MM.1S (cell line): ENCODE data around the gene STARD4.

Experiments
- DNase-seq: peaks from one replicate; pipeline ENCODE4 v3.0.0-alpha.2; 2015
- H2AFZ ChIP-seq: fragments of 300-600 bp; sonication (generic); 2 replicates; pipeline ENCODE4 v1.6.0; 2016; ENCODE audit warnings: antibody characterized with exemption, low read length
- H3F3A ChIP-seq: fragments of 300-600 bp; sonication (generic); 2 replicates; pipeline ENCODE4 v1.6.1; 2016; ENCODE audit warnings: mild to moderate bottlenecking, antibody characterized with exemption, low read length, moderate library complexity, mixed read lengths; ENCODE audit not compliant: insufficient read depth
- H3K27ac ChIP-seq: fragments of 300-600 bp; sonication (generic); 2 replicates; pipeline ENCODE4 v1.5.1; 2016; ENCODE audit warnings: mild to moderate bottlenecking, low read length
- H3K27me3 ChIP-seq: fragments of 300-600 bp; sonication (generic); replicated peaks from 2 replicates; pipeline ENCODE4 v1.6.0; 2016; ENCODE audit warnings: low read length; ENCODE audit not compliant: insufficient read depth
- H3K36me3 ChIP-seq: fragments of 300-600 bp; sonication (generic); replicated peaks from 2 replicates; pipeline ENCODE4 v1.6.1; 2016; ENCODE audit warnings: mild to moderate bottlenecking, low read length, mixed read lengths; ENCODE audit not compliant: insufficient read depth
- H3K4me1 ChIP-seq: fragments of 300-600 bp; sonication (generic); 2 replicates; pipeline ENCODE4 v1.6.1; 2016; ENCODE audit warnings: low read length, mixed read lengths
- H3K4me2 ChIP-seq: fragments of 300-600 bp; sonication (generic); 2 replicates; pipeline ENCODE4 v1.6.0; 2016; ENCODE audit warnings: low read depth, low read length
- H3K4me3 ChIP-seq: fragments of 300-600 bp; sonication (generic); 2 replicates; pipeline ENCODE4 v1.5.1; 2016; ENCODE audit warnings: low read length, mixed read lengths
- H3K79me2 ChIP-seq: fragments of 300-600 bp; sonication (generic); 2 replicates; pipeline ENCODE4 v1.6.1; 2016; ENCODE audit warnings: mixed run types, low read length, mixed read lengths
- H3K9ac ChIP-seq: fragments of 300-600 bp; sonication (generic); 2 replicates; pipeline ENCODE4 v1.6.1; 2016; ENCODE audit warnings: low read length, mixed read lengths
- H3K9me2 ChIP-seq: fragments of 300-600 bp; sonication (generic); replicated peaks from 2 replicates; pipeline ENCODE4 v1.6.1; 2016; ENCODE audit warnings: mild to moderate bottlenecking, low read length, mixed read lengths; ENCODE audit not compliant: insufficient read depth
- H3K9me3 ChIP-seq: fragments of 300-600 bp; sonication (generic); replicated peaks from 2 replicates; pipeline ENCODE4 v1.6.1; 2016; ENCODE audit warnings: mild to moderate bottlenecking, low read length, mixed read lengths; ENCODE audit not compliant: insufficient read depth
- H4K20me1 ChIP-seq: fragments of 300-600 bp; sonication (generic); 2 replicates; pipeline ENCODE4 v1.6.1; 2016; ENCODE audit warnings: mild to moderate bottlenecking, low read length, moderate library complexity, mixed read lengths; ENCODE audit not compliant: insufficient read depth
- CTCF ChIP-seq: fragments of 300-600 bp; sonication (generic); IDR thresholded peaks from 2 replicates; pipeline ENCODE4 v1.5.1; 2016; ENCODE audit warnings: antibody characterized with exemption, low read length, mixed read lengths
- EZH2 ChIP-seq: fragments of 300-600 bp; sonication (generic); optimal IDR thresholded peaks from 2 replicates; pipeline ENCODE3; 2017; ENCODE audit warnings: low read depth, mild to moderate bottlenecking, antibody characterized with exemption, low read length, mixed read lengths
- EZH2phosphoT487 ChIP-seq: fragments of 300-600 bp; sonication (generic); IDR thresholded peaks from 2 replicates; pipeline ENCODE4 v1.6.1; 2018; ENCODE audit warnings: antibody characterized with exemption, low read length

Gene STARD4

GRCh38 chr5:111553868-111554267 is 41.5 kb upstream of the STARD4 start:
- Histone ChIP-seq H3K9ac (no peak overlapping the region), H3K27ac (no peak overlapping the region), H3K79me2 (no peaks in the 10 kb centered on the region), H3K9me2 (no peaks in the 10 kb centered on the region), H3K4me3 (no peak overlapping the region), H3K9me3 (no peaks in the 10 kb centered on the region), H2AFZ (no peak overlapping the region), H3K27me3 (no peaks in the 10 kb centered on the region), H3F3A (no peaks in the 10 kb centered on the region), H3K36me3 (no peaks in the 10 kb centered on the region), H3K4me2 (no peak overlapping the region), H4K20me1 (no peaks in the 10 kb centered on the region), H3K4me1 (no peaks in the 10 kb centered on the region)
- no peak for DNase-seq
- TF ChIP-seq EZH2phosphoT487, result no peak
- TF ChIP-seq EZH2, result no peak
- no peak for TF ChIP-seq CTCF

- no peak for DNase-seq
- H2AFZ ChIP-seq, result no peak overlapping the region
- no peaks in the 10 kb centered on the region for H3K9me2 ChIP-seq
- no peak overlapping the region for H3K4me3 ChIP-seq
- H4K20me1 ChIP-seq, result no peaks in the 10 kb centered on the region
- no peaks in the 10 kb centered on the region for H3K9me3 ChIP-seq
- H3K27me3 ChIP-seq, result no peaks in the 10 kb centered on the region
- H3K36me3 ChIP-seq, result no peaks in the 10 kb centered on the region
- no peaks in the 10 kb centered on the region for H3K4me1 ChIP-seq
- no peaks in the 10 kb centered on the region for H3F3A ChIP-seq
- no peak overlapping the region for H3K27ac ChIP-seq
- no peak overlapping the region for H3K4me2 ChIP-seq
- TF ChIP-seq CTCF (no peak), EZH2phosphoT487 (no peak), EZH2 (no peak)
- no peaks in the 10 kb centered on the region for H3K79me2 ChIP-seq
- no peak overlapping the region for H3K9ac ChIP-seq
Observed at GRCh38 chr5:111552896-111553295, 40.6 kb upstream of the STARD4 start.

- no peak overlapping the region for H3K27ac ChIP-seq
- H3K9ac ChIP-seq, result no peak overlapping the region
- no peak for TF ChIP-seq EZH2
- no peak for TF ChIP-seq EZH2phosphoT487
- TF ChIP-seq CTCF, result no peak
- H3K9me2 ChIP-seq, result no peaks in the 10 kb centered on the region
- no peak overlapping the region for H3K4me3 ChIP-seq
- no peak overlapping the region for H3K4me2 ChIP-seq
- no peaks in the 10 kb centered on the region for H3K27me3 ChIP-seq
- no peaks in the 10 kb centered on the region for H3F3A ChIP-seq
- no peaks in the 10 kb centered on the region for H3K79me2 ChIP-seq
- no peaks in the 10 kb centered on the region for H3K4me1 ChIP-seq
- no peaks in the 10 kb centered on the region for H3K36me3 ChIP-seq
- no peaks in the 10 kb centered on the region for H3K9me3 ChIP-seq
- no peak for DNase-seq
- no peaks in the 10 kb centered on the region for H4K20me1 ChIP-seq
- H2AFZ ChIP-seq, result no peak overlapping the region
Observed at GRCh38 chr5:111552492-111552891, 40.2 kb upstream of the STARD4 start.
